Subcutaneous adipose tissue (tissue), 4 donors: ENCODE measurements around the gene SCN9A. TPM values are rescaled to one million over a fixed set of nuclear protein-coding genes. Genes with fewer than 3 reads are reported as not detected.

Experiments
- CTCF ChIP-seq: fragments of 450-650 bp; IDR thresholded peaks from one replicate; pipeline ENCODE4 v1.5.1; 2016; ENCODE audit warnings: low read depth, mild to moderate bottlenecking, control low read depth, antibody characterized with exemption, moderate library complexity
- total RNA-seq, 4 donors: library from RNA; depleted of rRNA; stranded (reverse); fragments of >200 nt; gene quantifications; one replicate each; pipeline ENCODE4 v1.1.0, GENCODE V29; 2016

Gene SCN9A
- total RNA-seq, 4 donors from 2014 or later: 8.1 to 18.9 (median 14.9) TPM

GRCh38 chr2:166238176-166238575 lies 137.6 kb downstream of the SCN9A start:
- TF ChIP-seq CTCF: no peak

GRCh38 chr2:166234112-166234846 lies 141.5 kb downstream of the SCN9A start:
- TF ChIP-seq CTCF: no peak

GRCh38 chr2:166233244-166233643 lies 142.5 kb downstream of the SCN9A start:
- no peak for TF ChIP-seq CTCF

GRCh38 chr2:166230724-166231070 lies 145.0 kb downstream of the SCN9A start:
- no peak for TF ChIP-seq CTCF

- TF ChIP-seq CTCF: no peak
Measured at GRCh38 chr2:166230024-166230723, 145.6 kb downstream of the SCN9A start.

- no peak for TF ChIP-seq CTCF
Measured at GRCh38 chr2:166229678-166230023, 146.1 kb downstream of the SCN9A start.

GRCh38 chr2:166224197-166224596 lies 151.5 kb downstream of the SCN9A start:
- TF ChIP-seq CTCF: no peak
